Measurements from ENCODE around the gene LOXL4.
"Not testable (repeated sequence)": the region's sequence is repeated elsewhere in the genome, so short reads cannot be mapped to it uniquely, and the experiment has no call there.

LOXL4 gene

DNA sequence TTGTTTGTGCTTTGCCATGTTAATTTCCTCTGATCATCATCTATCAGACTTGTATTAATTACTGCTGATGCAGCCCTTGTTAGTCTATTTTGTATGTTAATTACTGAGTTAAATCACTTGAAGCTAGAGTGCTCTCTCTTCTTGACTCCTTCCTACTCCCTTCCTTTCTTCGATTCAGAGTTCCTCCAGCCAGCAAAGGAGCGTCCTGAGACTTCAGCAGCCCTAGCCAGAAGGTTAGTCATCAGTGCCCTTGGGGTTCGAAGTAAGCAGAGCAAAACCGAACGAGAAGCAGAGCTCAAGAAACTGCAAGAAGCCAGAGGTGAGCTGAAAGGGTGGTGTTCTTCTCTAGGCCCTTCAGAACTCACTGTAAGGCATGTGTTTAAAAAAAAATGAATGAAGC is 32.1 kb downstream of the LOXL4 start:
- H3K9me3 ChIP-seq (ENCODE audit: low read length), result no peaks in the 10 kb centered on the region
- H3K27ac ChIP-seq (ENCODE audit: low read depth, low read length), result no peak overlapping the region
- peaks cover 27% of the 10 kb centered on the region for H3K36me3 ChIP-seq (ENCODE audit: insufficient read depth, low read length)
- H3K9ac ChIP-seq (ENCODE audit: low read length), result no peak overlapping the region
- no peaks in the 10 kb centered on the region for H3K27me3 ChIP-seq (ENCODE audit: control insufficient read depth in 1 of 2, insufficient read depth in 2 of 2, low read length in 2 of 2)
- no peak overlapping the region for H3K4me3 ChIP-seq (ENCODE audit: low read depth in 1 of 2, low read length in 2 of 2)
- no peaks in the 10 kb centered on the region for H3K4me1 ChIP-seq (ENCODE audit: insufficient read depth, low read length)

DNA sequence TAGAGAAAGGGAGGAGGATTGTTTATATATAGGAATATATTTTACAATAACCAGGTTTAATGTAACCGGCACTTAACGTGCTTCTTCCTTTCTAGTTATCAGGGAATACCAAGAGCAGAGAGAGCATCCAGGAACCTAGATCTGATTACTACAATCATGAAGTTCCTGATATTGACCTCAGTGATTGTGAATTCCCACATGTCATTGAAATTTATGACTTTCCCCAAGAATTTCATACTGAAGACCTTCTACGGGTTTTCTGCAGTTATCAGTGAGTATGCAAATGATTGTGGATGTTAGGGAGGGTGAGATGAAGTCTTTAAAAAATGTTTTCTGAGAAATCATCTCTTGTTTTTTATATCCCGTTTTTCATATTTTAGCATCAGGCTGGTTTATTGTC is 36.6 kb downstream of the LOXL4 start:
- H3K4me3 ChIP-seq (ENCODE audit: low read depth in 1 of 2, low read length in 2 of 2), result no peak overlapping the region
- H3K27me3 ChIP-seq (ENCODE audit: control insufficient read depth in 1 of 2, insufficient read depth in 2 of 2, low read length in 2 of 2), result no peaks in the 10 kb centered on the region
- peaks cover 17% of the 10 kb centered on the region for H3K36me3 ChIP-seq (ENCODE audit: insufficient read depth, low read length)
- no peaks in the 10 kb centered on the region for H3K4me1 ChIP-seq (ENCODE audit: insufficient read depth, low read length)
- H3K27ac ChIP-seq (ENCODE audit: low read depth, low read length), result no peak overlapping the region
- H3K9me3 ChIP-seq (ENCODE audit: low read length), result no peaks in the 10 kb centered on the region
- H3K9ac ChIP-seq (ENCODE audit: low read length), result no peak overlapping the region

DNA sequence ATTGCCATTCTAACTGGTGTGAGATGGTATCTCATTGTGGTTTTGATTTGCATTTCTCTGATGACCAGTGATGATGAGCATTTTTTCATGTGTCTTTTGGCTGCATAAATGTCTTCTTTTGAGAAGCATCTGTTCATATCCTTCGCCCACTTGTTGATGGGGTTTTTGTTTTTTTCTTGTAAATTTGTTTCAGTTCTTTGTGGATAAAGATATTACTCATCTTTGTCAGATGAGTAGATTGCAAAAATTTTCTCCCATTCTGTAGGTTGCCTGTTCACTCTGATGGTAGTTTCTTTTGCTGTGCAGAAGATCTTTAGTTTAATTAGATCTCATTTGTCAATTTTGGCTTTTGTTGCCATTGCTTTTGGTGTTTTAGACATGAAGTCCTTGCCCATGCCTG is 39.7 kb downstream of the LOXL4 start:
- H3K36me3 ChIP-seq (ENCODE audit: insufficient read depth, low read length); H3K9ac ChIP-seq (ENCODE audit: low read length); H3K27me3 ChIP-seq (ENCODE audit: control insufficient read depth in 1 of 2, insufficient read depth in 2 of 2, low read length in 2 of 2); H3K27ac ChIP-seq (ENCODE audit: low read depth, low read length); H3K4me3 ChIP-seq (ENCODE audit: low read depth in 1 of 2, low read length in 2 of 2); H3K4me1 ChIP-seq (ENCODE audit: insufficient read depth, low read length); H3K9me3 ChIP-seq (ENCODE audit: low read length): not testable (repeated sequence)

DNA sequence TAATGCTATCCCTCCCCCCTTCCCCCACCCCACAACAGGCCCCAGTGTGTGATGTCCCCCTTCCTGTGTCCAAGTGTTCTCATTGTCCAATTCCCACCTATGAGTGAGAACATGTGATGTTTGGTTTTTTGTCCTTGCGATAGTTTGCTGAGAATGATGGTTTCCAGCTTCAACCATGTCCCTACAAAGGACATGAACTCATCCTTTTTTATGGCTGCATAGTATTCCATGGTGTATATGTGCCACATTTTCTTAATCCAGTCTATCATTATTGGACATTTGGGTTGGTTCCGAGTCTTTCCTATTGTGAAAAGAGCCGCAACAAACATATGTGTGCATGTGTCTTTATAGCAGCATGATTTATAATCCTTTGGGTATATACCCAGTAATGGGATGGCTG is 40.3 kb downstream of the LOXL4 start:
- H3K27me3 ChIP-seq (ENCODE audit: control insufficient read depth in 1 of 2, insufficient read depth in 2 of 2, low read length in 2 of 2); H3K36me3 ChIP-seq (ENCODE audit: insufficient read depth, low read length); H3K4me3 ChIP-seq (ENCODE audit: low read depth in 1 of 2, low read length in 2 of 2); H3K27ac ChIP-seq (ENCODE audit: low read depth, low read length); H3K9ac ChIP-seq (ENCODE audit: low read length); H3K4me1 ChIP-seq (ENCODE audit: insufficient read depth, low read length); H3K9me3 ChIP-seq (ENCODE audit: low read length): not testable (repeated sequence)

DNA sequence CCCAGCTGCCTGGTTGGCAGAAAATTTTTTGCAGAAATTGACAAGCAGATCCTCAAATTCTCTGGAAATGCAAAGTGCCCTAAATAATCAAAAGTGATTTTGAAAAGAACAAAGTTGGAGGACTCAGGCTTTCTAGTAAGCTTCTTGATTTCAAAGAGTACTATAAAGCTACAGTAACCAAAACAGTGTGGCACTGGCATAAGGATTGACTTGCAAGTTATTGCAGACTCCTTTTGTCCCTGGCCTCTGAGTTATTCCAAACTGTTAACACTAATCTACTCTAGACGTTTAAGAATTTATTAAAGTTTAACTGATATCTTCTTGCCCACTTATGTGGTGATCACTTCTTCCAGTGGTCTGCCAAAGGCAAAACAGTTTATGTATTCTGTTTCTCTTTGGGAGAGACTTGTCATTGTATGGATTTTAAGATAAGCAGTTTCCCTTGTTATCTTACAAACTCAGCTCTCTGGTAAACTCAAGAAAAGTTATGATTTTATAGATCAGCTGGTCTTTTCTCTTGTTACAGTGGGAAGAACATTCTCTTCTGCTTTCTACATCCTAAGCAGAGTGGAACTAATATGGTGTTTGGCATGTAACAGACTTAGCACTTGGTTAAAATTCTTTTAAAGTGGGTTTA is 41.4 kb downstream of the LOXL4 start:
- Histone ChIP-seq H3K27me3 (ENCODE audit: control insufficient read depth in 1 of 2, insufficient read depth in 2 of 2, low read length in 2 of 2) (no peaks in the 10 kb centered on the region), H3K27ac (ENCODE audit: low read depth, low read length) (no peak overlapping the region), H3K4me3 (ENCODE audit: low read depth in 1 of 2, low read length in 2 of 2) (no peak overlapping the region), H3K36me3 (ENCODE audit: insufficient read depth, low read length) (no peaks in the 10 kb centered on the region), H3K9me3 (ENCODE audit: low read length) (no peaks in the 10 kb centered on the region), H3K4me1 (ENCODE audit: insufficient read depth, low read length) (no peaks in the 10 kb centered on the region), H3K9ac (ENCODE audit: low read length) (no peak overlapping the region)

DNA sequence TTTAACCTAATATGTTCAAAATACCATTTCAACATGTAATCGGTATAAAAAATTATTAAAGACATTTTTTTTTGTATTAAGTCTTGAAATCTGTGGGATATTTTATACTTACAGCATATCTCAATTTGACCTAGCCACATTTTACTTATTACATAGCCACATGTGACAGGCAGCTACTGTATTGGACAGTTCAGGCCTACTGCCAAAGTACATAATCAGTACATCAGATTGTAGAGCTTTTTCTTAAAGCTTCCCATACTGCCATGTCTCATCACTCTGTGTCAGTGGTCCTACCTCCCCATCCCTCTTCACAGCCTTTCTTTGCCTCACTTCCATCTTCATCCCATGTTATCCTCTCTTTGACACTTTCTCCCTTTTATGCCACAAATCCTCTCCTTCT is 43.0 kb downstream of the LOXL4 start:
- Histone ChIP-seq H3K4me3 (ENCODE audit: low read depth in 1 of 2, low read length in 2 of 2) (no peak overlapping the region), H3K9ac (ENCODE audit: low read length) (no peak overlapping the region), H3K36me3 (ENCODE audit: insufficient read depth, low read length) (no peaks in the 10 kb centered on the region), H3K9me3 (ENCODE audit: low read length) (no peaks in the 10 kb centered on the region), H3K27me3 (ENCODE audit: control insufficient read depth in 1 of 2, insufficient read depth in 2 of 2, low read length in 2 of 2) (no peaks in the 10 kb centered on the region), H3K4me1 (ENCODE audit: insufficient read depth, low read length) (no peaks in the 10 kb centered on the region), H3K27ac (ENCODE audit: low read depth, low read length) (no peak overlapping the region)

DNA sequence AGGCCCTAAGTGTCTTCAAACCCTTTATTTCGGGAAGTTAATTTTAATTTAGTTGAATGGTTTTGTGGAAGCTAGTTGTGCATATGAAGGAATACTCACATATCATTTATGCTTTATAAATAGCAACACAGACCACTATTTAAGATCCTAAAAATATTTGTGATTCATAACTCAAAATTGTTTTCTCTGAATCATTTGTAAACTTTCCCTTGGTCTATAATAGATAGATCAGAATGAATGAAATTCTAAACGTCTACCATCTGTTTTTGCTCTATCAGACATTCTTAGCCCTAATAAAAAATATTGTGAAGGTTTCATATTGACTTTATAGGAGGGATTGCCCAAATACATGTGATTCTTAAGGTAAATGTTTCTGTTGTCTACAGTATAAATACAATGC is 43.5 kb downstream of the LOXL4 start:
- Histone ChIP-seq H3K4me1 (ENCODE audit: insufficient read depth, low read length) (no peaks in the 10 kb centered on the region), H3K9ac (ENCODE audit: low read length) (no peak overlapping the region), H3K27ac (ENCODE audit: low read depth, low read length) (no peak overlapping the region), H3K4me3 (ENCODE audit: low read depth in 1 of 2, low read length in 2 of 2) (no peak overlapping the region), H3K27me3 (ENCODE audit: control insufficient read depth in 1 of 2, insufficient read depth in 2 of 2, low read length in 2 of 2) (no peaks in the 10 kb centered on the region), H3K36me3 (ENCODE audit: insufficient read depth, low read length) (no peaks in the 10 kb centered on the region), H3K9me3 (ENCODE audit: low read length) (no peaks in the 10 kb centered on the region)

DNA sequence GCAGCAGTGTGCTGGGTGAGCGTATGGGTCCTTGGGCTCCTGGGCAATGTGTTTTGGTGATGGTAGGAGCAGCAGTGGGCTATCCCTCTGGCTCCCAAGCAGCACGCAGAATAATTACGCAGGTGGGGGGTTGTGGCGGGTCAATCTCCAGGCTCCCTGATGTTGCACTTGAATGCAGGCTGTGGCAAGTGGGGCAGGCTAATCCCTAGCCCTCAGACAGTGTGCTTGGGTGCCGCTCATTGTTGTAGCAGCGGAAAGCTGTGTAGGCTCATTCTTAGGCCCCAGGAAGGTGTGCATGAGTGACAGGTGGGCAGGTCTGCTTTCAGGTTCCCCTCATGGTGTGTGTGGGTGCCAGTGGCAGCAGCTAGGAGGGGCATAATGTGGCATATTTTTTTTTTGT is 44.1 kb downstream of the LOXL4 start:
- no peaks in the 10 kb centered on the region for H3K9me3 ChIP-seq (ENCODE audit: low read length)
- no peaks in the 10 kb centered on the region for H3K4me1 ChIP-seq (ENCODE audit: insufficient read depth, low read length)
- H3K9ac ChIP-seq (ENCODE audit: low read length), result no peak overlapping the region
- no peaks in the 10 kb centered on the region for H3K36me3 ChIP-seq (ENCODE audit: insufficient read depth, low read length)
- H3K27ac ChIP-seq (ENCODE audit: low read depth, low read length), result no peak overlapping the region
- no peaks in the 10 kb centered on the region for H3K27me3 ChIP-seq (ENCODE audit: control insufficient read depth in 1 of 2, insufficient read depth in 2 of 2, low read length in 2 of 2)
- no peak overlapping the region for H3K4me3 ChIP-seq (ENCODE audit: low read depth in 1 of 2, low read length in 2 of 2)

DNA sequence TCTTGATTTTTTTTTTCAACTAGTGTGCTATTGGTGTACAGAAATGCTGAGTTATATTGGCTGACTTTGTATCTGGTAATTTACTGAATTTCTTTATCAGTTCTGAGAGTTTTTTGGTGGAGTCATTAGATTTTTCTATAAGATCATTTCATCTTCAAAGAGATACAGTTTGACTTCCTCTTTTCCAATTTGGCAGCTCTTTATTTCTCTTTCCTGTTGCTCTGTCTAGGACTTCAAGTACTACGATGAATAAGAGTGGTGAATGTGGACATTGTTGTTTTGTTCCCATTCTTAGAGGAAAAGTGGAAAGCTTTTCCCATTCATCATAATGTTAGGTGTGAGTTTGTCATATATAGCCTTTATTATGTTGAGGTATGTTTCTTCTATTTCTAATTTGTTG is 50.2 kb downstream of the LOXL4 start:
- Histone ChIP-seq H3K36me3 (ENCODE audit: insufficient read depth, low read length) (no peaks in the 10 kb centered on the region), H3K27ac (ENCODE audit: low read depth, low read length) (no peak overlapping the region), H3K4me3 (ENCODE audit: low read depth in 1 of 2, low read length in 2 of 2) (no peak overlapping the region), H3K4me1 (ENCODE audit: insufficient read depth, low read length) (no peaks in the 10 kb centered on the region), H3K9me3 (ENCODE audit: low read length) (peaks cover 3% of the 10 kb centered on the region), H3K9ac (ENCODE audit: low read length) (no peak overlapping the region), H3K27me3 (ENCODE audit: control insufficient read depth in 1 of 2, insufficient read depth in 2 of 2, low read length in 2 of 2) (no peaks in the 10 kb centered on the region)

DNA sequence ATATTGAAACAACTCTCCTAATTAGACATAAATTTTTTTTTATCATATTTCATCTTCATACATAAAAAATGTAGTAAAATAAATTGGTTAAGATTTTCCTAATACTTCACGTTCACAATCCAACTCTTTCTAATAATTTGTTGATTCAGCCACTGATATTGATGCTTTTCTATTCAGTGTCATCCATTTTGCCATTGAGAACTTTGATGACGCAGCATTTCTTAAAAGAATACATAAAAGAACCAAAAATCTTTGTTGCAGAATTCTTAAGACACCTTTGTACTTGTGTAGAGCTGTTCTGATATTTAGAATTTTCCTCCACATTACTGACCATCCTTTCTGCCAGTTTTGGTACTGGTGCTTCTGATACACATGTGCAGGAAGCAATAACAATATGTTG is 52.6 kb downstream of the LOXL4 start:
- peaks cover 3% of the 10 kb centered on the region for H3K9me3 ChIP-seq (ENCODE audit: low read length)
- H3K9ac ChIP-seq (ENCODE audit: low read length), result no peak overlapping the region
- H3K4me1 ChIP-seq (ENCODE audit: insufficient read depth, low read length), result peaks cover 15% of the 10 kb centered on the region
- no peaks in the 10 kb centered on the region for H3K27me3 ChIP-seq (ENCODE audit: control insufficient read depth in 1 of 2, insufficient read depth in 2 of 2, low read length in 2 of 2)
- no peaks in the 10 kb centered on the region for H3K36me3 ChIP-seq (ENCODE audit: insufficient read depth, low read length)
- no peak overlapping the region for H3K27ac ChIP-seq (ENCODE audit: low read depth, low read length)
- H3K4me3 ChIP-seq (ENCODE audit: low read depth in 1 of 2, low read length in 2 of 2), result no peak overlapping the region

DNA sequence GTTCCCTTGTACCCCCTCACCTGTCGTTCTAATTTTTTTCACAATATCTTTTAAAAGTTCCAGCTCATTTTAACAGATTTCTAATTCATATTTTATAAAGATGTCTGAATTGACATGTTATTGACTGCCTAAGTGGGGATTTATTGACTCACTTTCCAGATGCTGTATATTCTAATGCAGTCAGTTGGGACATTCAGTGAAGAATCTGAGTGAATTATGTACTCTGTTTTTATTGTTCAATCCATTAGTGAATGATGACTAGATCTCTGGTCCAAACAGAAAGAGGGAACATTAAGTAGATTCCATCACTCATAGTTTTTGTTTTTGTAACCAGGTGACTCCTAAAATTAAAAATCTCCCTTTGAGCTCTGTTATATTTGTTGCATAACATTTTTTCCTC is 54.3 kb downstream of the LOXL4 start:
- H3K4me1 ChIP-seq (ENCODE audit: insufficient read depth, low read length), result peaks cover 15% of the 10 kb centered on the region
- no peak overlapping the region for H3K4me3 ChIP-seq (ENCODE audit: low read depth in 1 of 2, low read length in 2 of 2)
- no peak overlapping the region for H3K9ac ChIP-seq (ENCODE audit: low read length)
- H3K9me3 ChIP-seq (ENCODE audit: low read length), result peaks cover 3% of the 10 kb centered on the region
- no peak overlapping the region for H3K27ac ChIP-seq (ENCODE audit: low read depth, low read length)
- H3K27me3 ChIP-seq (ENCODE audit: control insufficient read depth in 1 of 2, insufficient read depth in 2 of 2, low read length in 2 of 2), result no peaks in the 10 kb centered on the region
- no peaks in the 10 kb centered on the region for H3K36me3 ChIP-seq (ENCODE audit: insufficient read depth, low read length)

DNA sequence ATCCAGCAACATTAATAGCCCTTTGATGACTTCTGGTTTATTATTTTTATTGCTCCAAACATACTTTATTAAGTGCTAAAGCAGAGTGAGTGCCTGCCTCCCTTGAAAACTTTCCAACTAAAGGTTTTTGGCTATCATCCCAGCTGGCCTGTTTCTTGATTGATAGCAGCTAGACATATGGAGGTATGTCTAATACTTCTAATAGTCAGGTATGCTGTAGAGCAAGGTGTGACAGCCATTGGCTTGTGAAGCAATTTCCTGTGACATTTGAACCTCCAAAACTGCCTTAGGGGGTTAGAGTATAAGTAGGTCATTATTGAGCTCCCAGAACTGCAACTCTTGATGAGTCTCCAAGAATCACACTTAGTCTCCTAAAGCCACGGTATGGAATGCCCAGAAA is 55.8 kb downstream of the LOXL4 start:
- H3K4me3 ChIP-seq (ENCODE audit: low read depth in 1 of 2, low read length in 2 of 2), result no peak overlapping the region
- H3K4me1 ChIP-seq (ENCODE audit: insufficient read depth, low read length), result peaks cover 15% of the 10 kb centered on the region
- peaks cover 3% of the 10 kb centered on the region for H3K9me3 ChIP-seq (ENCODE audit: low read length)
- H3K27ac ChIP-seq (ENCODE audit: low read depth, low read length), result no peak overlapping the region
- H3K27me3 ChIP-seq (ENCODE audit: control insufficient read depth in 1 of 2, insufficient read depth in 2 of 2, low read length in 2 of 2), result no peaks in the 10 kb centered on the region
- H3K36me3 ChIP-seq (ENCODE audit: insufficient read depth, low read length), result peaks cover 7% of the 10 kb centered on the region
- H3K9ac ChIP-seq (ENCODE audit: low read length), result no peak overlapping the region
